Neural cell (in vitro differentiated cells): Measurements from ENCODE around the gene CHERP. TPM values are rescaled to one million over a fixed set of nuclear protein-coding genes. Genes with fewer than 3 reads are reported as not detected.

Experiments used
- H2AFZ ChIP-seq: fragments of 200-600, 300-800 bp; sonication (generic), shearing (Covaris generic); 2 replicates; pipeline ENCODE4 v1.6.0; 2014; ENCODE audit warnings: low read depth, mild to moderate bottlenecking, antibody characterized with exemption, low read length, moderate library complexity
- H3F3A ChIP-seq: fragments of 200-600 bp; shearing (Covaris generic); 2 replicates; pipeline ENCODE4 v1.6.1; 2016; ENCODE audit warnings: mild to moderate bottlenecking, moderate library complexity, mixed read lengths, antibody characterized with exemption, low read length; ENCODE audit not compliant: insufficient read depth, poor library complexity, severe bottlenecking
- H3K27ac ChIP-seq: fragments of 200-600, 300-800 bp; sonication (generic), shearing (Covaris generic); 2 replicates; pipeline ENCODE4 v1.5.1; 2014; ENCODE audit warnings: mild to moderate bottlenecking, low read length, moderate library complexity
- H3K27me3 ChIP-seq: fragments of 300-800, 200-600 bp; sonication (generic), shearing (Covaris generic); 2 replicates; pipeline ENCODE4 v1.6.0; 2014; ENCODE audit warnings: mild to moderate bottlenecking, low read depth, low read length, moderate library complexity; ENCODE audit not compliant: insufficient read depth
- H3K36me3 ChIP-seq: fragments of 300-800, 200-600 bp; sonication (generic), shearing (Covaris generic); 2 replicates; pipeline ENCODE4 v1.5.1; 2014; ENCODE audit warnings: mild to moderate bottlenecking, antibody characterized with exemption, low read length, moderate library complexity; ENCODE audit not compliant: insufficient read depth
- H3K4me2 ChIP-seq: fragments of 300-800, 200-600 bp; sonication (generic), shearing (Covaris generic); 2 replicates; pipeline ENCODE4 v1.6.0; 2014; ENCODE audit warnings: mild to moderate bottlenecking, low read length
- H3K4me3 ChIP-seq: fragments of 300-800, 200-600 bp; sonication (generic), shearing (Covaris generic); 2 replicates; pipeline ENCODE4 v1.5.1; 2014; ENCODE audit warnings: mild to moderate bottlenecking, low read length, moderate library complexity
- H3K79me2 ChIP-seq: fragments of 200-600 bp; shearing (Covaris generic); replicated peaks from 2 replicates; pipeline ENCODE4 v1.6.0; 2014; ENCODE audit warnings: mild to moderate bottlenecking, low read length, moderate library complexity; ENCODE audit not compliant: insufficient read depth
- H3K9ac ChIP-seq: fragments of 300-800, 200-600 bp; sonication (generic), shearing (Covaris generic); 2 replicates; pipeline ENCODE4 v1.6.1; 2016; ENCODE audit warnings: mild to moderate bottlenecking, low read length, mixed read lengths
- H3K9me2 ChIP-seq: fragments of 200-600 bp; shearing (Covaris generic); 2 replicates; pipeline ENCODE4 v1.6.1; 2016; ENCODE audit warnings: mild to moderate bottlenecking, low read length, mixed read lengths; ENCODE audit not compliant: insufficient read depth
- H3K9me3 ChIP-seq: fragments of 200-600, 300-800 bp; sonication (generic), shearing (Covaris generic); 2 replicates; pipeline ENCODE4 v1.6.1; 2016; ENCODE audit warnings: mild to moderate bottlenecking, mixed run types, low read length, moderate library complexity, mixed read lengths
- H4K20me1 ChIP-seq: fragments of 200-600 bp; shearing (Covaris generic); 2 replicates; pipeline ENCODE4 v1.6.1; 2016; ENCODE audit warnings: mild to moderate bottlenecking, mixed run types; ENCODE audit not compliant: insufficient read depth
- EP300 ChIP-seq: fragments of 450-650 bp; conservative IDR thresholded peaks from 2 replicates; pipeline ENCODE4 v1.6.1; 2014; ENCODE audit warnings: antibody characterized with exemption, mild to moderate bottlenecking, moderate library complexity; ENCODE audit not compliant: poor library complexity, severe bottlenecking
- EZH2 ChIP-seq: fragments of 200-600, 300-800 bp; shearing (Covaris generic), sonication (generic); IDR thresholded peaks from 2 replicates; pipeline ENCODE4 v1.6.1; 2014; ENCODE audit warnings: antibody characterized with exemption, low read length, borderline replicate concordance, mild to moderate bottlenecking; ENCODE audit not compliant: insufficient read depth, poor library complexity, severe bottlenecking
- MXI1 ChIP-seq: fragments of 450-650 bp; conservative IDR thresholded peaks from 2 replicates; pipeline ENCODE4 v1.6.1; 2014; ENCODE audit warnings: antibody characterized with exemption, mild to moderate bottlenecking; ENCODE audit not compliant: poor library complexity, severe bottlenecking
- POLR2AphosphoS5 ChIP-seq: IDR thresholded peaks from 2 replicates; pipeline ENCODE4 v1.6.1; 2012
- RAD21 ChIP-seq: fragments of 450-650 bp; conservative IDR thresholded peaks from 2 replicates; pipeline ENCODE4 v1.6.1; 2014; ENCODE audit warnings: antibody characterized with exemption, mild to moderate bottlenecking, moderate library complexity
- REST ChIP-seq: IDR thresholded peaks from 2 replicates; pipeline ENCODE4 v1.6.1; 2012; ENCODE audit warnings: borderline replicate concordance
- SMC3 ChIP-seq: fragments of 450-650 bp; conservative IDR thresholded peaks from 2 replicates; pipeline ENCODE4 v1.6.1; 2014; ENCODE audit warnings: antibody characterized with exemption, mild to moderate bottlenecking, moderate library complexity; ENCODE audit not compliant: poor library complexity
- TAF1 ChIP-seq: IDR thresholded peaks from 2 replicates; pipeline ENCODE4 v1.6.1; 2012; ENCODE audit warnings: low read depth
- polyA plus RNA-seq: library from polyadenylated mRNA; depleted of rRNA; stranded (reverse); fragments of >200 nt; gene quantifications from 2 replicates; pipeline ENCODE4 v1.2.3, GENCODE V29; 2014
- TF ChIP-seq, protein P1 (sequence below): fragments of 450-650 bp; IDR thresholded peaks from 2 replicates; pipeline ENCODE4 v1.5.1; 2014; ENCODE audit warnings: antibody characterized with exemption, mild to moderate bottlenecking, moderate library complexity; ENCODE audit not compliant: poor library complexity, severe bottlenecking

The CHERP gene
- polyA plus RNA-seq, 1 donor from 2014 or later = 5.4 TPM

- Histone ChIP-seq H3K4me2 (no peak overlapping the region), H4K20me1 (peaks cover 2% of the 10 kb centered on the region), H3K9me3 (no peaks in the 10 kb centered on the region), H3K9ac (no peak overlapping the region), H3K27me3 (no peaks in the 10 kb centered on the region), H3K4me3 (no peak overlapping the region), H3K79me2 (peaks cover 22% of the 10 kb centered on the region), H3K9me2 (no peaks in the 10 kb centered on the region), H3F3A (no peaks in the 10 kb centered on the region), H2AFZ (no peak overlapping the region), H3K36me3 (no peaks in the 10 kb centered on the region), H3K27ac (no peak overlapping the region)
- no peak for TF ChIP-seq POLR2AphosphoS5
- TF ChIP-seq, protein P1, sequence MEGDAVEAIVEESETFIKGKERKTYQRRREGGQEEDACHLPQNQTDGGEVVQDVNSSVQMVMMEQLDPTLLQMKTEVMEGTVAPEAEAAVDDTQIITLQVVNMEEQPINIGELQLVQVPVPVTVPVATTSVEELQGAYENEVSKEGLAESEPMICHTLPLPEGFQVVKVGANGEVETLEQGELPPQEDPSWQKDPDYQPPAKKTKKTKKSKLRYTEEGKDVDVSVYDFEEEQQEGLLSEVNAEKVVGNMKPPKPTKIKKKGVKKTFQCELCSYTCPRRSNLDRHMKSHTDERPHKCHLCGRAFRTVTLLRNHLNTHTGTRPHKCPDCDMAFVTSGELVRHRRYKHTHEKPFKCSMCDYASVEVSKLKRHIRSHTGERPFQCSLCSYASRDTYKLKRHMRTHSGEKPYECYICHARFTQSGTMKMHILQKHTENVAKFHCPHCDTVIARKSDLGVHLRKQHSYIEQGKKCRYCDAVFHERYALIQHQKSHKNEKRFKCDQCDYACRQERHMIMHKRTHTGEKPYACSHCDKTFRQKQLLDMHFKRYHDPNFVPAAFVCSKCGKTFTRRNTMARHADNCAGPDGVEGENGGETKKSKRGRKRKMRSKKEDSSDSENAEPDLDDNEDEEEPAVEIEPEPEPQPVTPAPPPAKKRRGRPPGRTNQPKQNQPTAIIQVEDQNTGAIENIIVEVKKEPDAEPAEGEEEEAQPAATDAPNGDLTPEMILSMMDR = no peak
- no peak for TF ChIP-seq TAF1
- TF ChIP-seq RAD21 = no peak
- no peak for TF ChIP-seq REST
- TF ChIP-seq MXI1 = no peak
- TF ChIP-seq EZH2 = no peak
- TF ChIP-seq EP300 = no peak
- TF ChIP-seq SMC3 = no peak
Observed at GRCh38 chr19:16536130-16536529, 6.1 kb downstream of the CHERP start.

GRCh38 chr19:16535381-16535780 is 6.9 kb downstream of the CHERP start:
- H3K4me2 ChIP-seq = no peak overlapping the region
- peaks cover 14% of the 10 kb centered on the region for H3K79me2 ChIP-seq
- no peak overlapping the region for H3K27ac ChIP-seq
- no peaks in the 10 kb centered on the region for H3K9me3 ChIP-seq
- H3K36me3 ChIP-seq = no peaks in the 10 kb centered on the region
- no peaks in the 10 kb centered on the region for H3K9me2 ChIP-seq
- H2AFZ ChIP-seq = no peak overlapping the region
- TF ChIP-seq SMC3 = no peak
- no peak for TF ChIP-seq EZH2
- TF ChIP-seq RAD21 = no peak
- TF ChIP-seq EP300 = no peak
- TF ChIP-seq REST = no peak
- TF ChIP-seq MXI1 = no peak
- no peak for TF ChIP-seq TAF1
- no peak for TF ChIP-seq POLR2AphosphoS5
- TF ChIP-seq, protein P1 = no peak
- no peaks in the 10 kb centered on the region for H3K27me3 ChIP-seq
- H4K20me1 ChIP-seq = peaks cover 2% of the 10 kb centered on the region
- H3K4me3 ChIP-seq = no peak overlapping the region
- H3K9ac ChIP-seq = no peak overlapping the region
- H3F3A ChIP-seq = no peaks in the 10 kb centered on the region
